ENCODE measurements around the gene PCDH9. TPM values are rescaled to one million over a fixed set of nuclear protein-coding genes. Genes with fewer than 3 reads are reported as not detected.

Gene PCDH9
- total RNA-seq, 1 donor from 2014 or later: 0.75 TPM

DNA sequence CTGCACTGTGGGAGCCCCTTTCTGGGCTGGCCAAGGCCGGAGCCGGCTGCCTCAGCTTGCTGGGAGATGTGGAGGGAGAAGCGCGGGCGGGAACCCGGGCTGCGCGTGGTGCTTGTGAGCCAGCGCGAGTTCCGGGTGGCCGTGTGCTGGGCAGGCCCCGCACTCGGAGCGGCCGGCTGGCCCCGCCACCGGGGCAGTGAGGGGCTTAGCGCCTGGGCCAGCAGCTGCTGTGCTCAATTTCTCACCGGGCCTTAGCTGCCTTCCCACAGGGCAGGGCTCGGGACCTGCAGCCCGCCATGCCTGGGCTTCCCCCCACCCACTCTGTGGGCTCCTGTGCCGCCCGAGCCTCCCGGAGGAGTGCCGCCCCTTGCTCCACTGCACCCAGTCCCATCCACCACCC is 669.1 kb downstream of the PCDH9 start:
- TF ChIP-seq, protein P1, sequence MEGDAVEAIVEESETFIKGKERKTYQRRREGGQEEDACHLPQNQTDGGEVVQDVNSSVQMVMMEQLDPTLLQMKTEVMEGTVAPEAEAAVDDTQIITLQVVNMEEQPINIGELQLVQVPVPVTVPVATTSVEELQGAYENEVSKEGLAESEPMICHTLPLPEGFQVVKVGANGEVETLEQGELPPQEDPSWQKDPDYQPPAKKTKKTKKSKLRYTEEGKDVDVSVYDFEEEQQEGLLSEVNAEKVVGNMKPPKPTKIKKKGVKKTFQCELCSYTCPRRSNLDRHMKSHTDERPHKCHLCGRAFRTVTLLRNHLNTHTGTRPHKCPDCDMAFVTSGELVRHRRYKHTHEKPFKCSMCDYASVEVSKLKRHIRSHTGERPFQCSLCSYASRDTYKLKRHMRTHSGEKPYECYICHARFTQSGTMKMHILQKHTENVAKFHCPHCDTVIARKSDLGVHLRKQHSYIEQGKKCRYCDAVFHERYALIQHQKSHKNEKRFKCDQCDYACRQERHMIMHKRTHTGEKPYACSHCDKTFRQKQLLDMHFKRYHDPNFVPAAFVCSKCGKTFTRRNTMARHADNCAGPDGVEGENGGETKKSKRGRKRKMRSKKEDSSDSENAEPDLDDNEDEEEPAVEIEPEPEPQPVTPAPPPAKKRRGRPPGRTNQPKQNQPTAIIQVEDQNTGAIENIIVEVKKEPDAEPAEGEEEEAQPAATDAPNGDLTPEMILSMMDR (IDR thresholded peaks at IDR 0.05; ENCODE audit: insufficient read depth, low read length, poor library complexity, severe bottlenecking): no peak
- Histone ChIP-seq H3K27me3 (ENCODE audit: control insufficient read depth, insufficient read depth, low read length) (no peaks in the 10 kb centered on the region), H3K4me3 (ENCODE audit: low read depth, low read length) (no peak overlapping the region), H3K36me3 (ENCODE audit: control insufficient read depth, insufficient read depth, low read length) (no peaks in the 10 kb centered on the region)
- DNase-seq (ENCODE audit: low read depth): no peak

DNA sequence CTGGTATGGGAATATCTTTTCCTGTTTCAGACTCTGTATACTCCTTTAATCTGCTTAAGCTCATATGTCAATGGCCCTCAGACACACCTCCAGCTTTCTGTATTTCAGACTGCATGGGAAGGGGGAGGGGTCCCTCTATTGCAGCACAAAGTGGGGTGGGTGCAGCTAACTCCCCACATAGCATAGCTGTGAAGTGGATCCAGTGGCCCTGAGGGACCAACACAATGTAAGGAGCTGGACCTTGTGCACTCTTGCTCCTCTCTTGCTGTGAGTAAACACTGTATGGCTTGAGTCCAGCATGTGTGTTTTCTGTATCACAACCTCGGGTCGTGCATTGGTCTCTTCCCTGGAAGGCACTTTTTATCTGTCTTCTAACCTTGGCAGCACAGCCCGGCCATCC is 669.9 kb downstream of the PCDH9 start:
- no peaks in the 10 kb centered on the region for H3K27me3 ChIP-seq (ENCODE audit: control insufficient read depth, insufficient read depth, low read length)
- TF ChIP-seq, protein P1 (IDR thresholded peaks at IDR 0.05; ENCODE audit: insufficient read depth, low read length, poor library complexity, severe bottlenecking): no peak
- no peak for DNase-seq (ENCODE audit: low read depth)
- H3K4me3 ChIP-seq (ENCODE audit: low read depth, low read length): no peak overlapping the region
- H3K36me3 ChIP-seq (ENCODE audit: control insufficient read depth, insufficient read depth, low read length): no peaks in the 10 kb centered on the region

DNA sequence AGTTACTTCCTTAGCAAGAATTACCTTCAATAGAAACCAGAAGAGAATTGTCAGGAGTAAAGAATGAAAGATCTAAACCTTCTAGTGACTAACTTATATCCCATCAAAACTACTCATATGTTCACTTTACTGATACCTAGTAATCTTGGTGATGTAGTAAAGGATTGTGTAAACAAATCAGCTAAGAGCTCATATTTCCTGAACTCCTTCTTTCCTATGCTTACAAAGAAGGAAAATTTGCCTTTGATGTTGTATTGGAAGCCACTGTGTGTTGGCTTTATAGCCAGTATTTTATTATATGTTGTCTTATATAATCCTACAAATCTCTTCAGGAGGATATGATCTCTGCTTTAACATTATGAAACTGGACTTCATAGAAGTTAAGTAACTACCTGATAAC is 671.0 kb downstream of the PCDH9 start:
- DNase-seq (ENCODE audit: low read depth): no peak
- Histone ChIP-seq H3K27me3 (ENCODE audit: control insufficient read depth, insufficient read depth, low read length) (no peaks in the 10 kb centered on the region), H3K36me3 (ENCODE audit: control insufficient read depth, insufficient read depth, low read length) (no peaks in the 10 kb centered on the region), H3K4me3 (ENCODE audit: low read depth, low read length) (no peak overlapping the region)
- TF ChIP-seq, protein P1 (IDR thresholded peaks at IDR 0.05; ENCODE audit: insufficient read depth, low read length, poor library complexity, severe bottlenecking): no peak

DNA sequence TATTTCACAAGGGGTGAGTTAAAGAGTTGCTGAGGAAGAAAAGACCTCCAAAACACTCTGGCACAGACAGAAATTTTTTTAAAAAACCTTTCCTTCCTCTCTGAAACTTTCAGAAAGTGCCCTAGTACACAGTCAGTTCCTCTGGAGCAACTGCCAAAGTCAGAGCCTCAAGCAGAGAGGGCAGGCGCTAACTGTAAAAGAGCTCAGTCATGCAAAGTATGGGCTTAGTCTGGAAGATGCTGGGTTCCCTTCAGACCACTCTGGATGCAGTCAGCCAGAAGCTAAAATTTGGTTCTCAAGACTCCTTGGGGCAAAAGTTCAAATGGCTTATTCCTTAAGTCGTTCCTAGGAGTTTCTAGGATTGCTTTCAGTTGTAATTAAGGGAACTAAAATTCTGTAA is 671.6 kb downstream of the PCDH9 start:
- no peak for DNase-seq (ENCODE audit: low read depth)
- TF ChIP-seq, protein P1 (IDR thresholded peaks at IDR 0.05; ENCODE audit: insufficient read depth, low read length, poor library complexity, severe bottlenecking): no peak
- Histone ChIP-seq H3K4me3 (ENCODE audit: low read depth, low read length) (no peak overlapping the region), H3K27me3 (ENCODE audit: control insufficient read depth, insufficient read depth, low read length) (no peaks in the 10 kb centered on the region), H3K36me3 (ENCODE audit: control insufficient read depth, insufficient read depth, low read length) (no peaks in the 10 kb centered on the region)

DNA sequence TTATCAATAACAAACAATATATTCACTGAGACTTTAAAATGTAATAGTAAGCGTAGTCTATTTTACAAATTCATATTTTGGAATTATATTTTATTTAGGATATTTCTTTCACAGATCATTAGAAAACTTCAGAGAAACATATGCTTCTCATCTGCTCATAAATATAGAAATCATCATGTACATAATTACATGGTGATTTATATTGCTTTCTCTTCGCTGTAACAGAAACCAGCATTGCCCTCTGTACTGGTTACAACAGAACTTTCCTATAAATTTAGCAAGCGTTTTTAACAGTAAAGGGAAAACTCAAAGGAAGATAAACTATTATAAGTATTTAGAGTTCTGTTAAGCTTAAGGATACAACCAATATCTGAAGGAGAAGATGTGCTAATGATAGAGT is 672.8 kb downstream of the PCDH9 start:
- Histone ChIP-seq H3K36me3 (ENCODE audit: control insufficient read depth, insufficient read depth, low read length) (no peaks in the 10 kb centered on the region), H3K27me3 (ENCODE audit: control insufficient read depth, insufficient read depth, low read length) (no peaks in the 10 kb centered on the region), H3K4me3 (ENCODE audit: low read depth, low read length) (no peak overlapping the region)
- DNase-seq (ENCODE audit: low read depth): no peak
- TF ChIP-seq, protein P1 (IDR thresholded peaks at IDR 0.05; ENCODE audit: insufficient read depth, low read length, poor library complexity, severe bottlenecking): no peak

DNA sequence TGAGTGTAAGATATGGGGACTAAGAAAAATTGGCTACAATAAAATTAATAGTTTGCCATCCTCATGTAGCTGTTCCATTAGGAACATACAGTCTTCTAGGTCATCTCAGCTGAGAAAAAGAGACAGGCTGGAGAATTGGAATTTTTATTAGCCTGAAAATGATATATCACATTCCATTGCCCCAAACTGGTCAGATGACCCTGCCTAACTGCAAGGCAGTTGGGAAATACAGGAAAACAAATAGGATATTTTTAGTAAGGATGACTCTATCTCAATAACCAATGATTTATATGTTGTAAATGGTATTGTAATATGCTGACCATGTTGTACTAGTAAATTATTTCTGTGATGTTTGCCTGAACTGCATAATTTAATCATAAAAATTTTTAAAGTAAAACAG is 673.8 kb downstream of the PCDH9 start:
- Histone ChIP-seq H3K36me3 (ENCODE audit: control insufficient read depth, insufficient read depth, low read length) (no peaks in the 10 kb centered on the region), H3K4me3 (ENCODE audit: low read depth, low read length) (no peak overlapping the region), H3K27me3 (ENCODE audit: control insufficient read depth, insufficient read depth, low read length) (no peaks in the 10 kb centered on the region)
- DNase-seq (ENCODE audit: low read depth): no peak
- TF ChIP-seq, protein P1 (IDR thresholded peaks at IDR 0.05; ENCODE audit: insufficient read depth, low read length, poor library complexity, severe bottlenecking): no peak

Measured in kidney epithelial cell (primary cell).